ENCODE data around the gene AHCYL2. TPM values are rescaled to one million over a fixed set of nuclear protein-coding genes. Genes with fewer than 3 reads are reported as not detected.

Gene AHCYL2
- total RNA-seq, 1 experiment from 2014 or later = 20.2 TPM

- Histone ChIP-seq H3K27me3 (ENCODE audit: control insufficient read depth, insufficient read depth, low read length) (no peaks in the 10 kb centered on the region), H3K9me3 (ENCODE audit: control insufficient read depth, insufficient read depth, low read depth, low read length) (no peaks in the 10 kb centered on the region), H3K4me1 (ENCODE audit: control insufficient read depth, insufficient read depth, low read length) (no peaks in the 10 kb centered on the region), H3K27ac (ENCODE audit: low read length) (no peak overlapping the region), H3K36me3 (ENCODE audit: control insufficient read depth, insufficient read depth, low read length) (no peaks in the 10 kb centered on the region), H3K4me3 (ENCODE audit: low read depth in 2 of 2, low read length in 2 of 2) (no peak overlapping the region)
- intact Hi-C loops (cut with micrococcal nuclease; ENCODE audit: unreplicated experiment) = no loop called here
- BruUV-seq (replicated peaks) = no TSS peak
- TF ChIP-seq CTCF (IDR thresholded peaks at IDR 0.05) = no peak
- no peak for TF ChIP-seq REST (IDR thresholded peaks at IDR 0.05; ENCODE audit: insufficient read depth in 1 of 2, low read depth in 2 of 2, low read length in 1 of 2)
- no peak for TF ChIP-seq SIN3A (IDR thresholded peaks at IDR 0.05; ENCODE audit: borderline replicate concordance, insufficient read depth, low read depth, low read length)
- TF ChIP-seq TCF7L2 (IDR thresholded peaks at IDR 0.05; ENCODE audit: low read depth, low read length) = no peak
- no peak for TF ChIP-seq POLR2AphosphoS5 (IDR thresholded peaks at IDR 0.05; ENCODE audit: low read depth, low read length)
- ATAC-seq = no peak
- DNase-seq (ENCODE audit: low read depth, low spot score) = no peak
- in situ Hi-C loops (cut with HindIII; ENCODE audit: low pct_unique_long_range_greater_than_20kb, low sequenced_read_pairs) = no loop called here
- POLR2A ChIA-PET = interaction anchor here (0.5 kb wide), 1 partner anchor 116 kb away, joined by 5 read pairs; no protein-coding TSS in a partner anchor
- CTCF ChIA-PET = no interaction called here
These were observed 31.0 kb downstream of the AHCYL2 start for GRCh38 chr7:129255800-129256199.

GRCh38 chr7:129256221-129256620 is 31.4 kb downstream of the AHCYL2 start:
- ChIA-PET POLR2A (interaction anchor here (0.5 kb wide), 1 partner anchor 117 kb away, joined by 5 read pairs; no protein-coding TSS in a partner anchor), CTCF (no interaction called here)
- DNase-seq (ENCODE audit: low read depth, low spot score) (no peak), ATAC-seq (no peak)
- no peak overlapping the region for H3K4me3 ChIP-seq (ENCODE audit: low read depth in 2 of 2, low read length in 2 of 2)
- no peaks in the 10 kb centered on the region for H3K36me3 ChIP-seq (ENCODE audit: control insufficient read depth, insufficient read depth, low read length)
- no peaks in the 10 kb centered on the region for H3K4me1 ChIP-seq (ENCODE audit: control insufficient read depth, insufficient read depth, low read length)
- TF ChIP-seq SIN3A (IDR thresholded peaks at IDR 0.05; ENCODE audit: borderline replicate concordance, insufficient read depth, low read depth, low read length) = no peak
- no peak for TF ChIP-seq CTCF (IDR thresholded peaks at IDR 0.05)
- TF ChIP-seq POLR2AphosphoS5 (IDR thresholded peaks at IDR 0.05; ENCODE audit: low read depth, low read length) = no peak
- no peak for TF ChIP-seq REST (IDR thresholded peaks at IDR 0.05; ENCODE audit: insufficient read depth in 1 of 2, low read depth in 2 of 2, low read length in 1 of 2)
- TF ChIP-seq TCF7L2 (IDR thresholded peaks at IDR 0.05; ENCODE audit: low read depth, low read length) = no peak
- H3K9me3 ChIP-seq (ENCODE audit: control insufficient read depth, insufficient read depth, low read depth, low read length) = no peaks in the 10 kb centered on the region
- no peaks in the 10 kb centered on the region for H3K27me3 ChIP-seq (ENCODE audit: control insufficient read depth, insufficient read depth, low read length)
- intact Hi-C loops (cut with micrococcal nuclease; ENCODE audit: unreplicated experiment) (no loop called here), in situ Hi-C loops (cut with HindIII; ENCODE audit: low pct_unique_long_range_greater_than_20kb, low sequenced_read_pairs) (no loop called here)
- no peak overlapping the region for H3K27ac ChIP-seq (ENCODE audit: low read length)
- no TSS peak for BruUV-seq (replicated peaks)
